SK-N-SH (cell line): ENCODE results near the gene RRN3.

Experiments
- CTCF ChIP-seq: fragments of 200-600 bp; sonication (generic); IDR thresholded peaks from 2 replicates; pipeline ENCODE4 v1.6.1; 2017; ENCODE audit warnings: antibody characterized with exemption, mild to moderate bottlenecking, moderate library complexity
- EZH2phosphoT487 ChIP-seq: fragments of 200-600 bp; sonication (generic); IDR thresholded peaks from 2 replicates; pipeline ENCODE4 v1.6.1; 2017; ENCODE audit warnings: low read depth, mixed run types, mild to moderate bottlenecking, antibody characterized with exemption, moderate library complexity, borderline replicate concordance
- FOXM1 ChIP-seq: IDR thresholded peaks from 2 replicates; pipeline ENCODE4 v1.4.0; 2012; ENCODE audit warnings: low read depth, mild to moderate bottlenecking
- MXI1 ChIP-seq: IDR thresholded peaks from 2 replicates; pipeline ENCODE4 v1.6.1; 2012; ENCODE audit warnings: mild to moderate bottlenecking, low read depth, low read length, improper control_type of control experiment
- NFIC ChIP-seq: IDR thresholded peaks from 2 replicates; pipeline ENCODE4 v1.4.0; 2012; ENCODE audit warnings: borderline replicate concordance
- NRF1 ChIP-seq: IDR thresholded peaks from 2 replicates; pipeline ENCODE4 v1.6.1; 2012; ENCODE audit warnings: low read depth, mild to moderate bottlenecking, low read length
- PBX3 ChIP-seq: IDR thresholded peaks from 2 replicates; pipeline ENCODE4; 2012
- POLR2AphosphoS5 ChIP-seq: IDR thresholded peaks from 2 replicates; pipeline ENCODE4 v1.6.1; 2012; ENCODE audit warnings: low read depth, low read length
- RCOR1 ChIP-seq: fragments of 150-350 bp; IDR thresholded peaks from 2 replicates; pipeline ENCODE4 v1.6.1; 2017; ENCODE audit warnings: antibody characterized with exemption, low read length
- REST ChIP-seq: IDR thresholded peaks from 2 replicates; pipeline ENCODE4 v1.6.1; 2012; ENCODE audit warnings: mild to moderate bottlenecking, low read depth, low read length, moderate library complexity
- RXRA ChIP-seq: IDR thresholded peaks from 2 replicates; pipeline ENCODE4 v1.4.0; 2012; ENCODE audit warnings: low read depth, mild to moderate bottlenecking, borderline replicate concordance
- TAF1 ChIP-seq: IDR thresholded peaks from 2 replicates; pipeline ENCODE4 v1.6.1; 2012; ENCODE audit warnings: low read depth, mild to moderate bottlenecking, low read length, moderate library complexity, borderline replicate concordance
- TEAD4 ChIP-seq: IDR thresholded peaks from 2 replicates; pipeline ENCODE4 v1.4.0; 2012; ENCODE audit warnings: mild to moderate bottlenecking, borderline replicate concordance; ENCODE audit not compliant: insufficient read depth

- TF ChIP-seq CTCF (no peak), RCOR1 (no peak), TAF1 (no peak), POLR2AphosphoS5 (no peak), NFIC (no peak), FOXM1 (no peak), REST (no peak), MXI1 (no peak), PBX3 (no peak), NRF1 (no peak), EZH2phosphoT487 (no peak), RXRA (no peak), TEAD4 (no peak)
Measured at GRCh38 chr16:15073101-15073500, 21.0 kb downstream of the RRN3 start.
